SK-N-SH (cell line): Measurements from ENCODE around the gene HHLA2. TPM values are rescaled to one million over a fixed set of nuclear protein-coding genes. Genes with fewer than 3 reads are reported as not detected.

Experiments
- CTCF ChIA-PET: fragments of 300-600, 350-600 bp; formaldehyde crosslinking; extraction: SDS; loops from one replicate; lab custom pipeline; 2021; lab: Yijun Ruan, JAX
- POLR2A ChIA-PET: fragments of 350-600 bp; sonication (Branson Sonifier 250); formaldehyde crosslinking; extraction: SDS; loops from one replicate; lab custom pipeline; 2020; ENCODE audit warnings: antibody characterized with exemption, inconsistent platforms; lab: Yijun Ruan, JAX
- DNase-seq: peaks from one replicate; pipeline ENCODE4 v3.0.0; 2012
- H2AFZ ChIP-seq: fragments of 200-600 bp; sonication (generic); 2 replicates; pipeline ENCODE4 v1.8.1; 2016; ENCODE audit warnings: antibody characterized with exemption, mild to moderate bottlenecking, low read depth
- H3F3A ChIP-seq: fragments of 200-600 bp; sonication (generic); replicated peaks from 2 replicates; pipeline ENCODE3; 2016; ENCODE audit warnings: antibody characterized with exemption, mild to moderate bottlenecking; ENCODE audit not compliant: insufficient read depth
- H3K27ac ChIP-seq, 2 experiments: fragments of 200-500 bp in 1 of 2; fragments of 200-600 bp in 1 of 2; sonication (Bioruptor generic) in 1 of 2; sonication (generic), shearing (Covaris generic) in 1 of 2; 2 replicates each; pipeline versions ENCODE4 v1.5.1 to v1.6.1; 2014 to 2016; ENCODE audit warnings: low read depth in 2 of 2, inconsistent platforms in 1 of 2, low read length in 1 of 2, mild to moderate bottlenecking in 1 of 2, mixed read lengths in 1 of 2
- H3K27me3 ChIP-seq: fragments of 200-600 bp; sonication (generic), shearing (Covaris generic); 2 replicates; pipeline ENCODE4 v1.6.1; 2016; ENCODE audit warnings: mixed run types; ENCODE audit not compliant: insufficient read depth
- H3K36me3 ChIP-seq, 2 experiments: fragments of 200-500 bp in 1 of 2; fragments of 200-600 bp in 1 of 2; sonication (Bioruptor generic) in 1 of 2; sonication (generic) in 1 of 2; replicated peaks in 1 of 2; 2 replicates each; pipeline versions ENCODE3 to v1.5.1; 2014 to 2016; ENCODE audit warnings: low read length in 1 of 2, mild to moderate bottlenecking in 1 of 2; ENCODE audit not compliant: insufficient read depth in 2 of 2, control insufficient read depth in 1 of 2
- H3K4me1 ChIP-seq, 2 experiments: fragments of 200-500 bp in 1 of 2; fragments of 200-600 bp in 1 of 2; sonication (Bioruptor generic) in 1 of 2; sonication (generic), shearing (Covaris generic) in 1 of 2; 2 replicates each; pipeline versions ENCODE4 v1.5.1 to v1.6.1; 2014 to 2016; ENCODE audit warnings: low read depth in 1 of 2, low read length in 1 of 2, mixed run types in 1 of 2; ENCODE audit not compliant: insufficient read depth in 2 of 2, control insufficient read depth in 1 of 2
- H3K4me2 ChIP-seq: fragments of 200-600 bp; sonication (generic), shearing (Covaris generic); 2 replicates; pipeline ENCODE4 v1.6.1; 2017; ENCODE audit warnings: mixed run types
- H3K4me3 ChIP-seq, 2 experiments: fragments of 200-500 bp in 1 of 2; fragments of 200-600 bp in 1 of 2; sonication (Bioruptor generic) in 1 of 2; sonication (generic), shearing (Covaris generic) in 1 of 2; 2 replicates each; pipeline versions ENCODE4 v1.5.1 to v1.8.1; 2014 to 2016; ENCODE audit warnings: low read depth in 2 of 2, inconsistent platforms in 1 of 2, low read length in 1 of 2, mild to moderate bottlenecking in 1 of 2, mixed read lengths in 1 of 2, moderate library complexity in 1 of 2
- H3K79me2 ChIP-seq: fragments of 200-600 bp; sonication (generic); 2 replicates; pipeline ENCODE4 v1.8.1; 2017; ENCODE audit warnings: mild to moderate bottlenecking; ENCODE audit not compliant: insufficient read depth
- H3K9ac ChIP-seq: fragments of 200-600 bp; sonication (generic); 2 replicates; pipeline ENCODE4 v1.6.1; 2017; ENCODE audit warnings: mixed run types
- H3K9me2 ChIP-seq: fragments of 200-600 bp; sonication (generic); 2 replicates; pipeline ENCODE4 v1.6.1; 2017; ENCODE audit warnings: mixed run types
- H3K9me3 ChIP-seq: fragments of 200-600 bp; sonication (generic); 2 replicates; pipeline ENCODE4 v1.6.1; 2017; ENCODE audit warnings: mixed run types, mild to moderate bottlenecking, moderate library complexity
- H4K20me1 ChIP-seq: fragments of 200-600 bp; sonication (generic); 2 replicates; pipeline ENCODE4 v1.6.1; 2017; ENCODE audit warnings: mild to moderate bottlenecking, mixed run types; ENCODE audit not compliant: insufficient read depth
- ELF1 ChIP-seq: IDR thresholded peaks from 2 replicates; pipeline ENCODE4 v1.4.0; 2012
- FOSL2 ChIP-seq: IDR thresholded peaks from 2 replicates; pipeline ENCODE4 v1.4.0; 2012; ENCODE audit warnings: low read depth, mild to moderate bottlenecking, moderate library complexity, borderline replicate concordance
- FOXJ3 ChIP-seq: sonication (generic); formaldehyde crosslinking; IDR thresholded peaks from 2 replicates; pipeline ENCODE4 v1.5.1; 2020; ENCODE audit warnings: mild to moderate bottlenecking, missing genetic modification reagents
- FOXM1 ChIP-seq: IDR thresholded peaks from 2 replicates; pipeline ENCODE4 v1.4.0; 2012; ENCODE audit warnings: low read depth, mild to moderate bottlenecking
- GATA2 ChIP-seq: sonication (generic); formaldehyde crosslinking; IDR thresholded peaks from 2 replicates; pipeline ENCODE4 v1.5.0; 2020; ENCODE audit warnings: mild to moderate bottlenecking, missing genetic modification reagents
- JUND ChIP-seq: IDR thresholded peaks from 2 replicates; pipeline ENCODE4 v1.4.0; 2012
- MEF2A ChIP-seq: IDR thresholded peaks from 2 replicates; pipeline ENCODE4 v1.4.0; 2012; ENCODE audit warnings: low read depth, borderline replicate concordance
- NFIC ChIP-seq: IDR thresholded peaks from 2 replicates; pipeline ENCODE4 v1.4.0; 2012; ENCODE audit warnings: borderline replicate concordance
- POLR2AphosphoS5 ChIP-seq: IDR thresholded peaks from 2 replicates; pipeline ENCODE4 v1.6.1; 2012; ENCODE audit warnings: low read depth, low read length
- RCOR1 ChIP-seq: fragments of 150-350 bp; IDR thresholded peaks from 2 replicates; pipeline ENCODE4 v1.6.1; 2017; ENCODE audit warnings: antibody characterized with exemption, low read length
- RFX5 ChIP-seq: IDR thresholded peaks from 2 replicates; pipeline ENCODE4 v1.6.1; 2012; ENCODE audit warnings: mild to moderate bottlenecking, improper control_type of control experiment, low read length
- RXRA ChIP-seq: IDR thresholded peaks from 2 replicates; pipeline ENCODE4 v1.4.0; 2012; ENCODE audit warnings: low read depth, mild to moderate bottlenecking, borderline replicate concordance
- TAF1 ChIP-seq: IDR thresholded peaks from 2 replicates; pipeline ENCODE4 v1.6.1; 2012; ENCODE audit warnings: low read depth, mild to moderate bottlenecking, low read length, moderate library complexity, borderline replicate concordance
- WGBS: methylation state at CpG from one replicate; pipeline ENCODE4 v1.1.6; 2017; ENCODE audit warnings: low lambda C conversion rate; 5-methylcytosine and 5-hydroxymethylcytosine counted together
- polyA plus RNA-seq, 3 experiments: library from polyadenylated mRNA; depleted of rRNA; stranded (reverse); fragments of >200 nt; gene quantifications; 2 replicates each; pipeline ENCODE4 v1.2.3, GENCODE V29; 2012
- TF ChIP-seq, protein P1 (sequence below): IDR thresholded peaks from 2 replicates; pipeline ENCODE4 v1.6.1; 2012; ENCODE audit warnings: mild to moderate bottlenecking, low read depth, low read length, moderate library complexity
- TF ChIP-seq, protein P2 (sequence below): IDR thresholded peaks from 2 replicates; pipeline ENCODE4 v1.4.0; 2012; ENCODE audit warnings: low read depth, borderline replicate concordance
- TF ChIP-seq, protein P3 (sequence below): IDR thresholded peaks from 2 replicates; pipeline ENCODE4; 2012
- TF ChIP-seq, protein P4 (sequence below): fragments of 150-350 bp; IDR thresholded peaks from 2 replicates; pipeline ENCODE4 v1.6.1; 2017; ENCODE audit warnings: antibody characterized with exemption, low read length, low read depth, borderline replicate concordance
- TF ChIP-seq, protein P5 (sequence below): IDR thresholded peaks from 2 replicates; pipeline ENCODE4 v1.4.0; 2012; ENCODE audit warnings: low read depth

Gene HHLA2
- polyA plus RNA-seq, 1 of the 3 experiments (the other 2 are of a cell fraction): not detected

DNA sequence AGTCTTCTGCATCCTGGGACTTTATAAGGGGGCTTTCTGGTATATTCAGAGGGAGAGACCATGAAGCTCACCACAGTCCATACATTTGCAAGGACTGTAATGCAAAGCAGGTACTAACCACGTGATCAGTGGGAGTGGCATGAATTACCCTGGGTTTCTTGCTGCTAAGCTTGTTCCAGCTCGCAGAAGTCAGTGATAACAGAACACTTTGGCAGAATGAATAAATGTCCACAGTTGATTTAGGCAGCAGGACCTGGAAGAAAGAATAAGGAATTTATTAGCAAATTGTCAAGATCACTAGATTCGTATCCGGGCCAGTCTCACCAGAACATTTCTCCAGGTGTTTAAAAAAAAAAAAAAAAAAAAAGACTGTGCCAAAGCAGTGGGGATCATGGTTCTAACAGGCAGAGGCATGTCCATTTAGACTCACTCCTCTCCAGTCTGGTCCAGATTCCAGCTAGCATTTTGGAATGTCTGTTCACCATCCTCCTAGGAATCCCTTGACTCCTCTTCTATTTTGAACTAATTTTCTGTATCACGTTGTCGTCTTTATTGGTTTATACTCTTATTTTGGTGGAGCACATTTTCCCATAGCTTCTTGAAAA is 24.5 kb downstream of the HHLA2 start:
- no peaks in the 10 kb centered on the region for H3K27me3 ChIP-seq
- ChIA-PET CTCF (interaction anchor here (0.9 kb wide), 1 partner anchor 11 kb away, joined by 3 read pairs; no protein-coding TSS in a partner anchor), POLR2A (no interaction called here)
- no peaks in the 10 kb centered on the region for H3K4me1 ChIP-seq
- H3K79me2 ChIP-seq: no peaks in the 10 kb centered on the region
- no peak for DNase-seq
- 93% methylated on average over 6 of the region's 6 CpGs for WGBS
- H3K27ac ChIP-seq: no peak overlapping the region
- H3K36me3 ChIP-seq: no peaks in the 10 kb centered on the region
- no peak overlapping the region for H3K4me2 ChIP-seq
- no peak for TF ChIP-seq NFIC
- TF ChIP-seq, protein P1, sequence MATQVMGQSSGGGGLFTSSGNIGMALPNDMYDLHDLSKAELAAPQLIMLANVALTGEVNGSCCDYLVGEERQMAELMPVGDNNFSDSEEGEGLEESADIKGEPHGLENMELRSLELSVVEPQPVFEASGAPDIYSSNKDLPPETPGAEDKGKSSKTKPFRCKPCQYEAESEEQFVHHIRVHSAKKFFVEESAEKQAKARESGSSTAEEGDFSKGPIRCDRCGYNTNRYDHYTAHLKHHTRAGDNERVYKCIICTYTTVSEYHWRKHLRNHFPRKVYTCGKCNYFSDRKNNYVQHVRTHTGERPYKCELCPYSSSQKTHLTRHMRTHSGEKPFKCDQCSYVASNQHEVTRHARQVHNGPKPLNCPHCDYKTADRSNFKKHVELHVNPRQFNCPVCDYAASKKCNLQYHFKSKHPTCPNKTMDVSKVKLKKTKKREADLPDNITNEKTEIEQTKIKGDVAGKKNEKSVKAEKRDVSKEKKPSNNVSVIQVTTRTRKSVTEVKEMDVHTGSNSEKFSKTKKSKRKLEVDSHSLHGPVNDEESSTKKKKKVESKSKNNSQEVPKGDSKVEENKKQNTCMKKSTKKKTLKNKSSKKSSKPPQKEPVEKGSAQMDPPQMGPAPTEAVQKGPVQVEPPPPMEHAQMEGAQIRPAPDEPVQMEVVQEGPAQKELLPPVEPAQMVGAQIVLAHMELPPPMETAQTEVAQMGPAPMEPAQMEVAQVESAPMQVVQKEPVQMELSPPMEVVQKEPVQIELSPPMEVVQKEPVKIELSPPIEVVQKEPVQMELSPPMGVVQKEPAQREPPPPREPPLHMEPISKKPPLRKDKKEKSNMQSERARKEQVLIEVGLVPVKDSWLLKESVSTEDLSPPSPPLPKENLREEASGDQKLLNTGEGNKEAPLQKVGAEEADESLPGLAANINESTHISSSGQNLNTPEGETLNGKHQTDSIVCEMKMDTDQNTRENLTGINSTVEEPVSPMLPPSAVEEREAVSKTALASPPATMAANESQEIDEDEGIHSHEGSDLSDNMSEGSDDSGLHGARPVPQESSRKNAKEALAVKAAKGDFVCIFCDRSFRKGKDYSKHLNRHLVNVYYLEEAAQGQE: no peak
- no peak for TF ChIP-seq GATA2 (CRISPR knock-in tag)
- TF ChIP-seq, protein P2, sequence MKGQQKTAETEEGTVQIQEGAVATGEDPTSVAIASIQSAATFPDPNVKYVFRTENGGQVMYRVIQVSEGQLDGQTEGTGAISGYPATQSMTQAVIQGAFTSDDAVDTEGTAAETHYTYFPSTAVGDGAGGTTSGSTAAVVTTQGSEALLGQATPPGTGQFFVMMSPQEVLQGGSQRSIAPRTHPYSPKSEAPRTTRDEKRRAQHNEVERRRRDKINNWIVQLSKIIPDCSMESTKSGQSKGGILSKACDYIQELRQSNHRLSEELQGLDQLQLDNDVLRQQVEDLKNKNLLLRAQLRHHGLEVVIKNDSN: no peak
- TF ChIP-seq FOXM1: no peak
- TF ChIP-seq, protein P3, sequence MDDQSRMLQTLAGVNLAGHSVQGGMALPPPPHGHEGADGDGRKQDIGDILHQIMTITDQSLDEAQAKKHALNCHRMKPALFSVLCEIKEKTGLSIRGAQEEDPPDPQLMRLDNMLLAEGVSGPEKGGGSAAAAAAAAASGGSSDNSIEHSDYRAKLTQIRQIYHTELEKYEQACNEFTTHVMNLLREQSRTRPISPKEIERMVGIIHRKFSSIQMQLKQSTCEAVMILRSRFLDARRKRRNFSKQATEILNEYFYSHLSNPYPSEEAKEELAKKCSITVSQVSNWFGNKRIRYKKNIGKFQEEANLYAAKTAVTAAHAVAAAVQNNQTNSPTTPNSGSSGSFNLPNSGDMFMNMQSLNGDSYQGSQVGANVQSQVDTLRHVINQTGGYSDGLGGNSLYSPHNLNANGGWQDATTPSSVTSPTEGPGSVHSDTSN: no peak
- TF ChIP-seq POLR2AphosphoS5: no peak
- TF ChIP-seq RCOR1: no peak
- TF ChIP-seq RXRA: no peak
- H3K4me3 ChIP-seq: no peak overlapping the region
- H3K9me2 ChIP-seq: no peaks in the 10 kb centered on the region
- H2AFZ ChIP-seq: no peak overlapping the region
- H3K9me3 ChIP-seq: no peaks in the 10 kb centered on the region
- H4K20me1 ChIP-seq: no peaks in the 10 kb centered on the region
- peaks cover 2% of the 10 kb centered on the region for H3F3A ChIP-seq
- no peak overlapping the region for H3K9ac ChIP-seq

DNA sequence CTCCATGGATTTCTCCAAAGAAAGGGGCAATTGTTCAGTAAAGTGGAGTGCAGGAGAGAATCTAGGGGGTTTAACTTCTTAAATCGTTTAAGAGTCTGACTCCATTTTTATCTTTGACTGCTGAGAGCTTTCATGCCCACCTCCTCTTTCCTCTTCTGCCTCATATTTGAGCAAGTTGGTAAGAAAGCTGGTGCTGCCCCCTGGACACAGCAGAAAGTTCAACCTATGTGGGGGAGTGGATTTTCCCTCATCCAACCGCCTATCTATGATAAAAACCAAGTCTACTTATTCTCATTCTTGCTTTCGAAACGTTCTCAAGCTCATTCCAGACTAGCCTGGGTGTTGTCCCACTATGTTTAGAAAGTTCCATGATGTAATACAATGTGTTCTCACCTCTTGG is 26.0 kb downstream of the HHLA2 start:
- CTCF ChIA-PET: interaction anchor here (0.9 to 1.4 kb wide), 2 partner anchors 9 to 169 kb away, joined by 3 read pairs; no protein-coding TSS in a partner anchor
- no peak for TF ChIP-seq TAF1
- TF ChIP-seq, protein P4, sequence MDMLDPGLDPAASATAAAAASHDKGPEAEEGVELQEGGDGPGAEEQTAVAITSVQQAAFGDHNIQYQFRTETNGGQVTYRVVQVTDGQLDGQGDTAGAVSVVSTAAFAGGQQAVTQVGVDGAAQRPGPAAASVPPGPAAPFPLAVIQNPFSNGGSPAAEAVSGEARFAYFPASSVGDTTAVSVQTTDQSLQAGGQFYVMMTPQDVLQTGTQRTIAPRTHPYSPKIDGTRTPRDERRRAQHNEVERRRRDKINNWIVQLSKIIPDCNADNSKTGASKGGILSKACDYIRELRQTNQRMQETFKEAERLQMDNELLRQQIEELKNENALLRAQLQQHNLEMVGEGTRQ: no peak
- TF ChIP-seq RXRA: no peak
- TF ChIP-seq FOXJ3 (CRISPR knock-in tag): no peak
- TF ChIP-seq ELF1: no peak
- no peak for TF ChIP-seq JUND
- TF ChIP-seq MEF2A: no peak
- no peak for TF ChIP-seq FOSL2
- TF ChIP-seq, protein P5, sequence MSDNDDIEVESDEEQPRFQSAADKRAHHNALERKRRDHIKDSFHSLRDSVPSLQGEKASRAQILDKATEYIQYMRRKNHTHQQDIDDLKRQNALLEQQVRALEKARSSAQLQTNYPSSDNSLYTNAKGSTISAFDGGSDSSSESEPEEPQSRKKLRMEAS: no peak
- TF ChIP-seq RFX5: no peak
- no peak overlapping the region for H3K9ac ChIP-seq
- H3K36me3 ChIP-seq: no peaks in the 10 kb centered on the region
- H3K4me1 ChIP-seq: no peaks in the 10 kb centered on the region
- no peak overlapping the region for H3K27ac ChIP-seq
- H3K79me2 ChIP-seq: no peaks in the 10 kb centered on the region
- H2AFZ ChIP-seq: no peak overlapping the region
- peaks cover 2% of the 10 kb centered on the region for H3F3A ChIP-seq
- no peaks in the 10 kb centered on the region for H3K27me3 ChIP-seq
- 74% methylated on average over 4 of the region's 4 CpGs for WGBS
- no peak overlapping the region for H3K4me2 ChIP-seq
- H3K4me3 ChIP-seq: no peak overlapping the region
- H3K9me2 ChIP-seq: no peaks in the 10 kb centered on the region
- H3K9me3 ChIP-seq: no peaks in the 10 kb centered on the region
- POLR2A ChIA-PET: no interaction called here
- no peaks in the 10 kb centered on the region for H4K20me1 ChIP-seq
- no peak for DNase-seq
